Peyer's patch (tissue), 4 donors: ENCODE measurements around the gene UBAP1.

ENCODE experiments used
- POLR2A ChIP-seq, 2 donors: fragments of 450-650 bp; IDR thresholded peaks; one replicate each; pipeline ENCODE4 v1.5.1; 2017; ENCODE audit warnings: antibody characterized with exemption in 2 of 2, mild to moderate bottlenecking in 2 of 2, moderate library complexity in 2 of 2
- TF ChIP-seq, protein P1 (sequence below), 6 experiments: fragments of 450-650 bp in 4 of 6; fragments of 200-600 bp in 2 of 6; sonication (generic) in 1 of 6; IDR thresholded peaks; one replicate each; pipeline ENCODE4 v1.5.1; 2017 to 2019; ENCODE audit warnings: antibody characterized with exemption in 6 of 6, mild to moderate bottlenecking in 3 of 6, moderate library complexity in 1 of 6

DNA sequence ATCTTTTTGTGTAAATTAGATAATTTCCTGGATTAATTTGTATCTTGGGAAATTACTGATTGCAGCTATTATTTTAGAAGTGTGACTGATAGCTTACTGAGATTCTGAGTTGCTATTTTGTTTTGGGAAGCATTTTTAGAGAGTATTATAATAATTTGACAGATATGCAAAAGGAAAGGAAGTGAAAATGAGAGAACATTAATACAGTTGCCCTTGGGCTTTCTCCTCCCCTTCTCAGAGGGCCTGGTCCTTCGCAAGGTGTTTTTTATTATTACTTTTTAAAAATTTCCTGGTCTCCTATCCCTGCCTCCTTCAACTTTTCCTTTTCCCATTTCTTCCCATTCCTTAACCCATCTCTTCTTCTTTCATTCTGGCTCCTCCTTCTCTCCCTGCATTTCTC is 32.6 kb downstream of the UBAP1 start:
- no peak for TF ChIP-seq POLR2A (IDR thresholded peaks at IDR 0.05)
- TF ChIP-seq, protein P1, sequence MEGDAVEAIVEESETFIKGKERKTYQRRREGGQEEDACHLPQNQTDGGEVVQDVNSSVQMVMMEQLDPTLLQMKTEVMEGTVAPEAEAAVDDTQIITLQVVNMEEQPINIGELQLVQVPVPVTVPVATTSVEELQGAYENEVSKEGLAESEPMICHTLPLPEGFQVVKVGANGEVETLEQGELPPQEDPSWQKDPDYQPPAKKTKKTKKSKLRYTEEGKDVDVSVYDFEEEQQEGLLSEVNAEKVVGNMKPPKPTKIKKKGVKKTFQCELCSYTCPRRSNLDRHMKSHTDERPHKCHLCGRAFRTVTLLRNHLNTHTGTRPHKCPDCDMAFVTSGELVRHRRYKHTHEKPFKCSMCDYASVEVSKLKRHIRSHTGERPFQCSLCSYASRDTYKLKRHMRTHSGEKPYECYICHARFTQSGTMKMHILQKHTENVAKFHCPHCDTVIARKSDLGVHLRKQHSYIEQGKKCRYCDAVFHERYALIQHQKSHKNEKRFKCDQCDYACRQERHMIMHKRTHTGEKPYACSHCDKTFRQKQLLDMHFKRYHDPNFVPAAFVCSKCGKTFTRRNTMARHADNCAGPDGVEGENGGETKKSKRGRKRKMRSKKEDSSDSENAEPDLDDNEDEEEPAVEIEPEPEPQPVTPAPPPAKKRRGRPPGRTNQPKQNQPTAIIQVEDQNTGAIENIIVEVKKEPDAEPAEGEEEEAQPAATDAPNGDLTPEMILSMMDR (IDR thresholded peaks at IDR 0.05): no peak
